Left cardiac atrium (tissue), 4 donors: ENCODE measurements around the gene FBXW2. TPM values are rescaled to one million over a fixed set of nuclear protein-coding genes. Genes with fewer than 3 reads are reported as not detected.

Experiments
- ATAC-seq, 2 donors: fragments of 200-7000 bp; cut with Tn5 transposase; one replicate each; pipeline ENCODE4 v1.9.1; 2020; ENCODE audit warnings: mild to moderate bottlenecking in 2 of 2, moderate library complexity in 2 of 2
- DNase-seq: peaks from one replicate; pipeline ENCODE4 v3.0.0-alpha.2; 2020
- intact Hi-C, 2 donors: fragments of 100-400 bp; cut with DNase I; formaldehyde crosslinking; loops; one replicate each; pipeline versions ENCODE4 v1.14.1 to v1.15.1; 2022 to 2023
- total RNA-seq, 2 donors: library from RNA; stranded (reverse); fragmentation: NEBNext Ultra II Directional; extraction: Animal tissue kit (Norgen Biotek cat#: 25700); gene quantifications; one replicate each; pipeline ENCODE4 v1.2.1, GENCODE V29; 2021
- donor health status: DM: no; HTN: yes; CAD: no.
- donor health status: DM: no; HTN: yes; CAD: no; lungs with severe emphysema.
- donor health status: DM: yes; HTN: yes; CAD: no.
- donor health status: Dilated cardiomyopathy.

The FBXW2 gene
- total RNA-seq, 2 donors from 2014 or later = 44.6 to 45.5 TPM

- intact Hi-C loops = no loop called here
- no peak for ATAC-seq
- no peak for DNase-seq
These were observed 9.6 kb downstream of the FBXW2 start for GRCh38 chr9:120783602-120784047.

- intact Hi-C loops = no loop called here
- DNase-seq = no peak
- ATAC-seq = no peak
These were observed 12.0 kb downstream of the FBXW2 start for GRCh38 chr9:120781236-120781635.

- DNase-seq (no peak), ATAC-seq (no peak)
- intact Hi-C loops = no loop called here
These were observed 12.8 kb downstream of the FBXW2 start for GRCh38 chr9:120780367-120780766.

GRCh38 chr9:120779227-120779626 is 14.0 kb downstream of the FBXW2 start:
- DNase-seq = no peak
- intact Hi-C loops = no loop called here
- no peak for ATAC-seq

GRCh38 chr9:120778758-120779157 is 14.5 kb downstream of the FBXW2 start:
- intact Hi-C loops = no loop called here
- DNase-seq = no peak
- no peak for ATAC-seq

GRCh38 chr9:120777229-120777628 is 16.0 kb downstream of the FBXW2 start:
- DNase-seq (no peak), ATAC-seq (no peak)
- intact Hi-C loops = no loop called here

- no peak for DNase-seq
- ATAC-seq = no peak
- intact Hi-C loops = no loop called here
These were observed 16.4 kb downstream of the FBXW2 start for GRCh38 chr9:120776788-120777187.

- intact Hi-C loops = no loop called here
- no peak for ATAC-seq
These were observed 17.4 kb downstream of the FBXW2 start for GRCh38 chr9:120775859-120776258.

GRCh38 chr9:120774719-120775118 is 18.5 kb downstream of the FBXW2 start:
- intact Hi-C loops = no loop called here
- no peak for DNase-seq
- ATAC-seq = no peak

More at GRCh38 chr9:120775859-120776258, 17.4 kb downstream of the FBXW2 start:
- no peak for DNase-seq

GRCh38 chr9:120773256-120773655 is 20.0 kb downstream of the FBXW2 start:
- ATAC-seq (no peak), DNase-seq (no peak)
- intact Hi-C loops = no loop called here

GRCh38 chr9:120770931-120771330 is 22.3 kb downstream of the FBXW2 start:
- ATAC-seq = no peak
- no peak for DNase-seq
- intact Hi-C loops = no loop called here

- ATAC-seq (no peak), DNase-seq (no peak)
- intact Hi-C loops = loop anchor here in 1 of 2 donors (10.0 kb wide), 1 partner anchor 286 kb away; the partner anchor contains the start of gene C5
These were observed 24.3 kb downstream of the FBXW2 start for GRCh38 chr9:120768886-120769285.

GRCh38 chr9:120768247-120768646 is 25.0 kb downstream of the FBXW2 start:
- no peak for DNase-seq
- intact Hi-C loops = loop anchor here in 1 of 2 donors (10.0 kb wide), 1 partner anchor 287 kb away; the partner anchor contains the start of gene C5
- no peak for ATAC-seq

- ATAC-seq = no peak
- intact Hi-C loops = loop anchor here in 1 of 2 donors (10.0 kb wide), 1 partner anchor 287 kb away; the partner anchor contains the start of gene C5
- no peak for DNase-seq
These were observed 25.8 kb downstream of the FBXW2 start for GRCh38 chr9:120767451-120767850.

GRCh38 chr9:120765910-120766425 is 27.2 kb downstream of the FBXW2 start:
- intact Hi-C loops = loop anchor here in 1 of 2 donors (10.0 kb wide), 1 partner anchor 289 kb away; the partner anchor contains the start of gene C5
- ATAC-seq (no peak), DNase-seq (no peak)

GRCh38 chr9:120764476-120764875 is 28.7 kb downstream of the FBXW2 start:
- intact Hi-C loops = loop anchor here in 1 of 2 donors (10.0 kb wide), 1 partner anchor 290 kb away; the partner anchor contains the start of gene C5
- ATAC-seq (no peak), DNase-seq (no peak)

- ATAC-seq (no peak), DNase-seq (no peak)
- intact Hi-C loops = loop anchor here in 1 of 2 donors (10.0 kb wide), 1 partner anchor 294 kb away; the partner anchor contains the start of gene C5
These were observed 32.2 kb downstream of the FBXW2 start for GRCh38 chr9:120761006-120761405.

- DNase-seq = no peak
- intact Hi-C loops = loop anchor here (5.0 to 10.0 kb wide), 4 partner anchors 177 to 405 kb away; partner anchors contain the start of gene C5 (in 1 of the 2)
- ATAC-seq = no peak
These were observed 33.3 kb downstream of the FBXW2 start for GRCh38 chr9:120759755-120760400.

- intact Hi-C loops = loop anchor here (5.0 to 10.0 kb wide), 3 partner anchors 179 to 406 kb away; no protein-coding TSS in a partner anchor
- ATAC-seq = no peak
- DNase-seq = no peak
These were observed 34.7 kb downstream of the FBXW2 start for GRCh38 chr9:120758544-120758943.
